Gastrocnemius medialis (tissue), 4 donors: ENCODE results near the gene CACNB4.
A peak's percentile ranks its signal among the peaks of the same experiment; 100 is the strongest.

Source experiments
- CTCF ChIP-seq, 5 experiments: fragments of 450-650 bp in 3 of 5; fragments of 200-600 bp in 2 of 5; sonication (generic) in 2 of 5; IDR thresholded peaks in 4 of 5; conservative IDR thresholded peaks in 1 of 5; 1 replicate in 4 of 5; 2 replicates in 1 of 5; pipeline ENCODE4 v1.5.1; 2016 to 2019; ENCODE audit warnings: antibody characterized with exemption in 5 of 5, mild to moderate bottlenecking in 3 of 5, moderate library complexity in 3 of 5
- POLR2A ChIP-seq, 2 donors: fragments of 450-650 bp; IDR thresholded peaks; one replicate each; pipeline ENCODE4 v1.6.1; 2017; ENCODE audit warnings: antibody characterized with exemption in 2 of 2, mild to moderate bottlenecking in 2 of 2, moderate library complexity in 2 of 2

DNA sequence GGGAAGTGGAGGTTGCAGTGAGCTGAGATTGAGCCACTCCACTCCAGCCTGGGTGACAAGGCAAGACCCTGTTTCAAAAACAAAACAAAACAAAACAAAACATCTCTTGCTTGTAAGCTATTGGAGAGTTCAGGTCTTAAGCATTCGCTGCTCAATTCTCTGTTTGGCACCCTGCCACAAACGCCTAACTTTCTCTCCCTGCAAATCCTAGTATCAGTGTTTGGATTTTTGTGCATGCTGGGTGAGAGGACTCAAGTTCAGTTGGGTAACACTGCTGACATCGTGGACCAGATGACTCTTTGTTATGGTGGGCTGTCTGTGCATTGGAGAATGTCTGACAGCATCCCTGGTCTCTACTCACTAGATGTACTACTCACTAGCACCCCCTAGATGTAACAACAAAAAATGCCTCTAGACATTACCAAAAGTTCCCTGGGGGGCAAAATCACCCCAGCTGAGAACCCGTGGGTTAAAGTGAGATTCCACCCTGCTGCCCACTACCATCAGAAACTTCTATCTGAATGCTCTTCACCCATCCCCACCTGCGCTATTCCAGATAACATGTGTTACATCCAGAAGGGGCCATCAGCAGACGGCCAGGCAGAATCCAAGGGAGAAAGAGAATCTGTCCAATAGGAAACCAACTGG is 50.9 kb downstream of the CACNB4 start:
- TF ChIP-seq CTCF (IDR thresholded peaks at IDR 0.05 in 4 of 5, conservative IDR thresholded peaks at IDR 0.05 in 1 of 5) = peak in 1 of 5 experiments; percentile 28
- no peak for TF ChIP-seq POLR2A (IDR thresholded peaks at IDR 0.05)
